GM21529 (cell line): ENCODE data around the gene AFF3.
"Not testable (repeated sequence)": the region's sequence is repeated elsewhere in the genome, so short reads cannot be mapped to it uniquely, and the experiment has no call there.

Experiments
- ATAC-seq: cut with Tn5 transposase; IDR thresholded peaks from one replicate; pipeline ENCODE4 v1.9.1; 2021; ENCODE audit not compliant: unreplicated experiment

The AFF3 gene

DNA sequence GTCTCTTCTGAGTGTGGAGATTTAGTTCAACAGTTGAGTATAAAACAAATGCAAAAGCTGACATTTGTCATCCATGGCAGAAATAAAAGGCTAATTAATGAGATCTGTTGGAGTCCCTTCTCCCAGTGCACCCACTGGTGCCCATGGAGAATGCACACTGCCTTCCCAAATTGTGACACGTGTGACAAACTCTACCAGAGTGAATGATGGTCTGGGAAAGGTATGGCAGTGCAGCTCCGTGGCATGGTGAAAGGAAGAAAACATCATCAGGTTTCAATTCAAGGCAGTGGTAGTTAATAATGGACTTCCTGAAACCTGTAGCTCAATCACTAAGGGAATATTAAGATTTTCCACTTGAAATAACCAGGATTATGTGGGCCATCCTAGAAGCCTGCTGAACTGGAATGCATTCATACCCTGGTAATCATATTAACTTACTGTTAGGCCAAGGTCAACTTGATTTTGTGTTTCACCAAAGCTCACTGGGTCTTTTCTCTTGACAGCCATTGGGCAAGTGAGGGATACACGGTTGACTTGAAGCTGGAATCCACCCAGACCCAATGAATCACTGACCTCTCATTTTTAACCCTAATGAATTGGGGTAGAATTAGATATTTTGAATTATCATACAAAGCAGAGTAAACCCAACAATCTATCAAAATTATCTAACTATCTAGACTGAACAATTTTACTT, 167.6 kb downstream of the AFF3 start:
- no peak for ATAC-seq

DNA sequence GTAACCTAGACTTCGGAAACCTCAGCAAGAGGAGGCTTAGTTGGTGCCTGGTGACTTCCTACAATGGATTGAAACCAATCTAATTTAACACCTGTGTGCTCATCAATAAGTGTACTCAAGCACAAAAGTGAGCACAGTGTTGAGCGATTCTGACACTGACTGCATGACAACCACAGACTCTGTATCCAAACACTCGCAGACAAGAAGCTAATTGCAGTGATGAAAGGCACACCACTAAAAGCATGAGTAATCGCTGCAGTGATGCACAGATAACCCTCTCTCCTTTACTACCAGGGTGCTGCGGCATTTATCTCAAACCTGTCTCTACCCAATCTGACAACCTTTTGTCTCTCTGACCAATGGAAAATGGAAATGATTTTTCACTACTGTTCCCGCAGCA, 168.1 kb downstream of the AFF3 start:
- ATAC-seq: no peak

GRCh38 chr2:99971326-99971900, 171.0 kb downstream of the AFF3 start:
- ATAC-seq: no peak

GRCh38 chr2:99970292-99970868, 172.0 kb downstream of the AFF3 start:
- ATAC-seq: no peak

- no peak for ATAC-seq
These were observed 181.0 kb downstream of the AFF3 start for GRCh38 chr2:99961196-99961913.

DNA sequence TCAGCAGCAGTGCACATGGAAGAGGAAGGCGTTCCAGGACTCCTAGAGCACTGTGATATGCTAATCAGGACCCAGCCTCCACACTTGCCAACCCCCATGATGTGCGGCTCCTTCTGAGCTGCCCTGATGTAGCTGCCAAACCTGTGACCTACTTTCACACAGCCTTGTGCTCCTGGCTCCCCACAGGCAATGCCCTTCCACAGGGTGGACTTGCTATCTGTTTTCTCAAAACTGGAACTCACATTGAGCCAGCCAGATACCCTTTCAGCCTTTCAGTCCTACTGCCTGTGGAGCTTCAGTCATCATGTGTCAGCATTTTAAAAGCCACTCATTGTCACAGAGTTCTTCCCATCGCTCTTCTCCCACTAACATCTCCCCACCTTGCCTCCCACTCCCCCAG, 181.6 kb downstream of the AFF3 start:
- no peak for ATAC-seq

- no peak for ATAC-seq
These were observed 182.1 kb downstream of the AFF3 start for GRCh38 chr2:99960291-99960690.

GRCh38 chr2:99959261-99960014, 183.0 kb downstream of the AFF3 start:
- no peak for ATAC-seq

DNA sequence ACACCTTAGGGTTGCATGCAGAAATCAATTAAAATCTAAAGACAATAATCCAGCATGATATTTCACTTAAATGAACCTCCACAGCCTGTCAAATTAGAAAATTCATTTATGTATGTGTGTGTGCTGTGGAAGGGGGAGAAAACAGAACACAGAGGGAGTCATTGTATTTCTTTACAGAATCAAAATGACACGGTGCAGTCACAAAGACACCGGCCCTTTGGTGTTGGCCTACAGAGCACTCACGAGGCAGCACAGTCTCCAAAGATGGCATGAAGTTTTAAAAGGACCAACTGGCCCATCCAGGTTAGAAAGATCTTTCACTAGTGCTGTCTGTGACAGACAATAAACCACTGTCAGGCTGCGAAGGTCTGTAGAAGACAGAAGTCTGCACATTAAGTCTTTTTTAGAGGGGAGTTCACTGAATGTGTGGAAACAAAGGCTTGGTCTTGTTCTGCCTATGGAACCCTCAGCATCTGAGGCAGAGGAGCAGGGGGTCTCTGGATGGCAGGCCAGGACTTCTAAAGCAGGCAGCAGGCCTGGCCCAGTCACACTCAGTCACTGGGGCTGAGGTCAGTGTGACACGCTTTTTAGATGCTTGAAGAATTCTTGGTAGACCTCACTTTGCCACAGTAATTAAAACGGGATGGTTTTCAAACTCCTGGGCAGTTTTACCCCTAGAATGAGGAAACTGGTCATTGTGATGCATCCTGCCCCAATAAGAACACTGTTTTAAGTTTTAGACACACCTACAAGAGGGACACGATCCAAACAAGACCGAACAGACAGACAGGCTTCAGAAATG, 184.9 kb downstream of the AFF3 start:
- ATAC-seq: no peak

DNA sequence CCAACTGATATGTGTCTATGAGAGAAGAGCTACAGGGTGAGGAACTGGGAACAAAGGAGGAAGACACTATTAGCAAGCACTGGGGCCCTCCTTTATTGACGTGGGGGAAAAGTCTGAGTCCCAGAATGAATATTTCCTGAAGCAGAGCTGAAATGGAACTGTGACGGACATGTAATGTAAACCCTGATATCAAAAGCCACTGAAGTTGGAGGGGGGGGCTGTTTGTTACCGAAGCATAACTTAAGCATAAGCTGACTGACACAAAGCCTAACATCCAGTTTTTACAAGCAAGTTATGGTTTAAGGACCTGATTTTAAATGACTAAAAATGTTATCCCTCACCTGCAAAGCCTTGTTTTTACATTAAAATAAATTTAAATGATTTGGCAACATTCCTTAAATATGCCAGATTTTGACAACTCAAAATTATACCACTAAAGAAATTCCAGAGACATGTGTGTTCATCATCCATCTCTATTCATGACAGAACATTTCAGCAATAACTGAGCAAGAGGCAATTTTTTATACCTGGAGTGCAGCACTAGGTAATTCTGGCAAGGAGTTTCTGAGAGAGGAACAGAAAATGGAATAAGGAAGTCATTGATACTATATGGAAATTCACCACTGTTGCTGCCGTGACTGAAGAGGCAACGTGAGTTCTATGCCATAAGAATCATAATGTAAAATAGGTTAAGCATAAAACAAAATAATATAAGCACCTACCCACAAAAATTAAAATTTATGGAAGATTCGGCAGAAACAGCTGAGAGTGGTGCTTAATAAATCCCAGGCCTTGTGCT, 186.0 kb downstream of the AFF3 start:
- ATAC-seq: no peak

DNA sequence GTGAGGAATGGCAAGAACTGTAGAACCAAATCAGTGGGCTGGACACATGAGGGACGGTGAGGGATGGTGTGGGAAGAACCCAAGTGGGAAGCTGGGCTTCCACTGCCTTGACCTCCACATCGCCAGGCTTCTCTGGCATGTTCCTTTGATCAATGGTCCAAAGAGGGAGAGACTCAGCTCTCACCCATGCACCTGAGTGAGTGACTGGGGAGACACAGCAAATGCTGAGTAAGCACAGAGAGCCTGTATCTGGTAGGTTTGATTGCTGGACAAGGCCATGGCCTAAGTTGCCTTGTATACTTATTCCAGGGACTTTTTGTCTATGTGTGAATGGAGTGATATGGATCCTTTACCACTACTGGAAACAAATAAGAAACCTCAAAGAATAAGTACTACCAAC, 188.6 kb downstream of the AFF3 start:
- ATAC-seq: no peak

DNA sequence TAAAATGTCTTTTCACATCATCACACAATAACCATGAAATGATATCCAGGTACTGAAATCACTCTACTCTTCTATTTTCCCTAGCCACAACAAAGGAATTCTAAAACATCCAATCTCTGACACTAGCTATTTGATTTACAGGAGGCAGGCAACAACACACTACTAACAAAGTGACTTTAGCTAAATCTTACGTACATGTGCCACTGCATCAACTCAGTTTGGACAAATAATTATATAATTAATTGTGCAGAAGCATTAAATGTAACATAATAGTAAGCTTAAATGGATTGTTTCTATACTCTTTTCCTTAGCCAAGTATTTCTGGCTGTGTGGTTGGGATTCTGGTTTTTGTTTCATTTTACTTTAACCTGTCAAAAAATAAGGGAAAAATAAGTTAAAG, 192.4 kb downstream of the AFF3 start:
- ATAC-seq: no peak

DNA sequence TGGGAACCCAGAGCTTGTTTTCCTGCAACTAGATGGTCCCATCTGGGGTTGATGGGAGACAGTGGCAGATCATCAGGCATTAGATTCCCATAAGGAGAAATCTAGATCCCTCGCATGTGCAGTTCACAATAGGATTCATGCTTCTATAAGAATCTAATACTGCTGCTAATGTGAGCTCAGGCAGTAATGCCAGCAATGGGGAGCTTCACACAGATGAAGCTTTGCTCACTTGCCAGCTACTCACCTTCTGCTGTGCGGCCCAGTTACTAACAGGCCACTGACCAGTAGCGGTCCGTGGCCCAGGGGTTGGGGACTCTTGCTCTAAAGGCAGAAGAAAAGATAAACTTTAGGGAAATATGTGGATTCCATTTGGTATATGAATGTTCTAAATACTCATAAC, 192.9 kb downstream of the AFF3 start:
- ATAC-seq: no peak

GRCh38 chr2:99948010-99948409, 194.4 kb downstream of the AFF3 start:
- no peak for ATAC-seq

DNA sequence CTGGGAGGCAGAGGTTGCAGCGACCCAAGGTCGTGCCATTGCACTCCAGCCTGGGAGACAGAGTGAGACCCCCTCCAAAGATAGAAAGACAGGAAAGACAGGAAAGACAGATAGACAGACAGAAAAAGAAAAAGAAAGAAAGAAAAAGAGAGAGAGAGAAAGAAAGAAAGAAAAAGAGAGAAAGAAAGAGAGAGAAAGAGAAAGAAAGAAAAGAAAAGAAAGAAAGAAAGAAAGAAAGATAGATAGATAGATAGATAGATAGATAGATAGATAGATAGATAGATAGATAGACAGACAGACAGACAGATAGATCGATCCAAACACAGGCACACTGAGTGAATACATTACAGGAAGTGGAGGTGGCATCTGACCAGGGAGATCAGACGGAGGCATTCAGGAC, 195.0 kb downstream of the AFF3 start:
- not testable (repeated sequence) for ATAC-seq

- no peak for ATAC-seq
These were observed 198.4 kb downstream of the AFF3 start for GRCh38 chr2:99944019-99944418.

DNA sequence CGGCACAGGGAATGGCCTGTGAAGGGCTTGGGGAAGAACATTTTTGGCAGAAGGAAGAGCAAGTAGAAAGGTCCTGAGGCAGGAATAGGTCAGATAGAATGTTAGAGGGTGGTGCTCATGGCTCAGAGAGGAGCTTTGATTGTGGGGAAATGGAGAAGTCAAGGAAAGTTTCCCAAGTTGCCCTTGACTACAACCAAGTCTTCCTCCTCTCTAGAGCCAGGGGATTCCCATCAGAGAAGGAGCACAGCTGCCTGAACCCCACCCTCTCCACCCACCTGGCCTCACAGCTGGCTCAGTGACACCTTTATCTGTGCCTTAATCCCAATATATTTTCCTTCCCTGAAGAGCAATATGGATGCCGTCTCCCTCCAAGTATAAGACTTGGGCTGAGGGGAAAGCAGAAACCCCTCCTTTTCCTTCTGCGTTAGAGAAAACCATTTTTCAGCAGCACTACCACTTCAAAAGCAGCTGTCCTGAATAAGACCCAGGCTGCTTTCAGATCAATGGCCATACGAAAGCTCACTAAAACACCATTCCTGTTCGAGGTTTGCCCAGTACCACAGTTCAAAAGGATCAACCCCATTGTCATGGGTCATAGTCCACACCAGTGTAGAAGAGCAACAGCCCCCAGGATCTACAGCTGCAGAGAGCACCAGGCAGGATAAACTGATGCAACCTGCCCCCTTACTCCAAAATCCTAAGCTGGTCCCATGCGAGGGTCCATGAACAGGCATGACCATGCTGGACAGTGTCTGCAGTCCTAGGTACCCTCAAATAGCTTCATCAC, 199.6 kb downstream of the AFF3 start:
- no peak for ATAC-seq

GRCh38 chr2:99940963-99941362, 201.4 kb downstream of the AFF3 start:
- ATAC-seq: no peak

- no peak for ATAC-seq
These were observed 203.3 kb downstream of the AFF3 start for GRCh38 chr2:99939135-99939534.
